ELR (cell line): ENCODE results near the gene GATA3.
"Not testable (repeated sequence)": the region's sequence is repeated elsewhere in the genome, so short reads cannot be mapped to it uniquely, and the experiment has no call there.

Experiments used
- DNase-seq: peaks from one replicate; pipeline ENCODE4 v3.0.0-alpha.2; 2015; ENCODE audit warnings: low read depth

The GATA3 gene

DNA sequence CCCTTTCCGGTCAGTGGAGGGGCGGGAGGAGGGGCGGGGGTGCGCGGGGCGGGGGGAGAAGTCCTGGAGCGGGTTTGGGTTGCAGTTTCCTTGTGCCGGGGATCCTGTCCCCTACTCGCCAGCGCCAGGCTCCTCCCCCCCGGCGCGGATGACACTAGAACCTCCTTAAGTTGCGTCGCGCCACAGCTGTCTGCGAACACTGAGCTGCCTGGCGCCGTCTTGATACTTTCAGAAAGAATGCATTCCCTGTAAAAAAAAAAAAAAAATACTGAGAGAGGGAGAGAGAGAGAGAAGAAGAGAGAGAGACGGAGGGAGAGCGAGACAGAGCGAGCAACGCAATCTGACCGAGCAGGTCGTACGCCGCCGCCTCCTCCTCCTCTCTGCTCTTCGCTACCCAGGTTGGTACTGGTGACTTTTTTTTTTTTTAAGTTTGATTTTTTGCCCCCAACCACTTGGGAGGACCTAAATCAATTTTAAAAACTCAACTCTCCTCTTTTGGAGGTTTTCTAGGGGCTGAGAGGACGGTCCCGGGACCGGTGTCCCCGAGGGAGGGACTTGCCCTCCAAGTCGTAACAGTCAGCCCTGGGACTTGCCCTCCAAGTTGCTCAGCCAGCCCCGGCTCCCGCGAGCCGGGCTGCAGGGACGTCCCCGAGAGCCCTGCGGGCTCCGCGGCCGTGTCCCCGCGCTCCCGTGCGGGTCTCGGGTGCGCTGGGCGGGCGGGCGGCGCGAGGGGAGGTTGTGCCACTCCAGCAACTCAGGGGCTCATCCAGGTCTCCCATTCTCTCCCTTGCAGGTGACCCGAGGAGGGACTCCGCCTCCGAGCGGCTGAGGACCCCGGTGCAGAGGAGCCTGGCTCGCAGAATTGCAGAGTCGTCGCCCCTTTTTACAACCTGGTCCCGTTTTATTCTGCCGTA, at the start of gene GATA3:
Gene GATA3, plus strand, starts transcription at position 195 of the 914 bp plus-strand sequence. CDS start 968 bp downstream, outside the sequence.
- DNase-seq, result peak; percentile 47

DNA sequence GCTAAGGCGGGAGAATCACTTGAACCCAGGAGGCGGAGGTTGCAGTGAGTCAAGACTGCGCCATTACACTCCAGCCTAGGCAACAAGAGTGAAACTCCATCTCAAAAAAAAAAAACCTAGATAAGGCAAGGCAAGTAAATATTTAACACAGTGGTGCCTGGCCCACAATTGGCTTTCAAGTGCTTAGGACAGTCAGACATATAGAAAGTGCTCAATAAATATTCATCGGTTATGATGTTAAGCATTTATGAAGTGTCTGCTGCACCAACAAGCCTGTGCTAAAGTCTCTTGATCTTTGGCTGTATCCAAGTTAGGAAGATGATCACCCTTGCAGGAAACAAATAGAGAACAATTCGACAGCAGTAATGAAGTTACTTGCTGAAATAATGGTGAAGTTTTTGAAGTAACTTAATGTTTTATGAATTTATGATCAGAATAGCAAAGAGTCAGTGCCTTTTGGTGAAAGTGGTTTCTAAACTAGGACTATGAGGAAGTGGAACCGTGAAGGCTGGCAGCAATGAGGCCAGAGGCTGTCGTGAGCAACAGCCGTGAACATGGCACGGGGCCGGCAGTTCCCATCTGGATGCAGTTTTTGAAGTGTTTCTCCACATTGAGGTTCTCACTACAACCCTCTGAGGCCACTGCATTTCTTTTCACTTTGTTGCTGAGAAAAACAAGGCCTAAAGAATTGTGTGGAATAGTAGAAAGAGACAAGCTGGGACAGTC, 48.1 kb upstream of the GATA3 start:
- no peak for DNase-seq

DNA sequence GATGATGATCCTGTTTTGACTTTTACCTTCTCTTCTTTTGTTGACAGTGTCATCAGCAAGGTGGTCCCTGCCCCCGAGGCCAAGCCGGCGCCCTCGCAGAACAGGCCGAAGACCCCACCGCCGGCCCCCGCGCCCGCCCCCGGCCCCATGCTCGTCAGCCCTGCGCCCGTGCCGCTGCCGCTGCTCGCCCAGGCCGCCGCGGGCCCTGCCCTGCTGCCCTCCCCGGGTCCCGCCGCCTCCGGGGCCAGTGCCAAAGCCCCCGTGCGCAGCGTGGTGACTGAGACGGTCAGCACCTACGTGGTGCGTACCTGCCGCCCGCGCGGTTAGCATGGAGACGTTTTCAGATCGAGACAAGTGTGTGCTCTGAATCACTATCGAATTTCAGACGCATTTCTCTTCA, 45.5 kb upstream of the GATA3 start:
- DNase-seq, result no peak

DNA sequence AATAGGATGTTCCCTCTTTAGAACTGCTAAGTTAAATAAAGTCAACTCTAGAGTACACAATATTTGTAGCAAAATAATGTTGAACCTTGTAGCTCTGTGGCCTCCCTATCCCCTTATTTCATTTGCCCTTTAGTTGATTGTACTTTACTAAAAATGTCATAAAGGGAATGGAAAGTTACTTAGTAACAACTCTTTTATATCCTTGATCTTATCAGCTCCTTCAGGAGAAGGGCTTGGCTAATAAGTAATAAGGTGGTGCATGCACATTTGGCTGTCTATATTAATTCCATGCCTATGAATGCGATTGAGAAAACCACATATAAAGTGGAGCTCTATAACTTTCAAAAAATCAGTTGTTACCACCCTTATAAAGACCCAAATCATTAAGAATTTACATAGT, 41.5 kb upstream of the GATA3 start:
- DNase-seq, result no peak

DNA sequence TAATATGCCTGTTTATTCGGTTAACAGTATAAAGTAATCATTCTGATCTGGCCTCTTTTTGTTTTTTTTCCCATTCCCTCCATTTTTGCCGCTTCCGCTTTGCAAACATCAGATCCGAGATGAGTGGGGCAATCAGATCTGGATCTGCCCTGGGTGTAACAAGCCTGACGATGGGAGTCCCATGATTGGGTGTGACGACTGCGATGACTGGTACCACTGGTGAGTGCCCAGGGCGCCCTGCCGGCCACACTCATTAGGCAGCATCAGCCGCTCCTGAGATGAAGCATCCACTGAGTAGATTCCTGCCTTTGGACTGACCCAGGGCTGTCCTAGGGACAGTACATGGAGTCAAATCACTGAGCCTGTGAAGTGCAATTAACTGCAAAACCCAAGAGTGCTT, 40.9 kb upstream of the GATA3 start:
- DNase-seq, result no peak

DNA sequence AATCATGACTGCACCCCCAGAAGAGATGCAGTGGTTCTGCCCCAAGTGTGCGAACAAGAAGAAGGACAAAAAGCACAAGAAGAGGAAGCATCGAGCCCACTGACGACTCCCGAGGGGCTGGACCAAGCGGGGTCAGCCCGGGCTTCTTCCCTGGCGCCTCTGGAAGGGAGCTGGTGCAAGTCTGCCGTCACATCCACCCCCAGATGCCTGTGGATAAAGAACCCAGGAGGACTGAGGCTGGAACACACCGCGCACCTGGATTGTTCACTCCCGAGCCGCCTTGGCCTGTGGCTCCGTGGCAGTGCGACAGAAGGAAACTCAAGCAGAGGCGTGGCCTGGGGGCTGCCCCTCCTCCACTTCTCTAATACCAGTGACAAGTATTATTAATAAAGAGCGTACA, 39.8 kb upstream of the GATA3 start:
- no peak for DNase-seq

DNA sequence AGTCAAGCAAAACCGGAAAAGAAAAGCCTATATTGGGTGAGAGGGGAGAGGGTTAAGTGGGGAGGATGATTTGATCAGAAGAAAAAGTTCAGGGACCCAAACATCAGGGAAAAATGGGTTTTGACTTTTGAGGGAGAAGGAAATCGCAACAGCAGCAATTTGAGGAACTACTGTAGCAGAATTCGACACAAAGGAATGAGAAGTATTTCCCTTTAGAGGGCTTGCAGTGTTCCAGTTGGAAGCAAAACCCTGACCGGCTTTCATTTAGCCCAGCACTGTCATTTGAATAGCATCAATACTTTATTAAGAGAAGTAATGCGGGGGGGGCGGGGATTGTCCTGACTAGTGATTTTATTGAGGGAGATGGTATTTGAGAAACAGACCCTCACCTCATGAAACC, 37.2 kb upstream of the GATA3 start:
- DNase-seq, result no peak

DNA sequence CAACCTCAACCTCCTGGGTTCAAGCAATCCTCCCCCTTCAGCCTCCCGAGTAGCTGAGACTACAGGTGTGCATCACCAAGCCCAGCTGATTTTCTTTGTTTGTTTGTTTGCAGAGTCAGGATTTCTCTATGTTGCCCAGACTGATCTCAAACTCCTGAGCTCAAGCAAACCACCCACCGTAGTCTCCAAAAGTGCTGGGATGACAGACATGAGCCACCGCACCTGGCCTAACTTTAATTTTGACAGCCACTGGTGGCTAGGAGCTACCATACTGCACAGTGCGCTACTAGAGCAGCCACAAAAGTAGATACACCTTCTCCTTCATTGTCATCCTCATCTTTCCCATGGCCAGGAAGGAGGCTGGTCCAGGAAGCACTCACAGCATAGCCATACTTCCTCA, 31.2 kb upstream of the GATA3 start:
- DNase-seq, result no peak

DNA sequence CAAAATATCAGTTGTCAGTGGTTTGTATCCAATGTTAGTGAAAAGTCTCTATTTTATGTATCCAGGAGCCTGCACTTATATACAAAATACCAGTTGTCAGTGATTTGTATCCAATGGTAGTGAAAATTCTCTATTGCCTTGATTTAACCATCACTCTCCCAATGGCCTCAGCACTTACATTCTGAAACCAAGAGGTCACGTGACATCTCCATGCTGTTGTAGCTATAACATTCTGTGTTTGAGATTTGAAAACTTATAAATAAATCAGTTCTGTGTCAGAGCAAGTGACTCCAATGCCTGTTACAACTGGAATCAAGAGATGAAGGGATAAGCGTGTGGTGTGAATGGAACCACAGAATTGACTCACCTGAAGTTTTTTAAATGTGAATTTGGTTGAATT, 30.6 kb upstream of the GATA3 start:
- no peak for DNase-seq

DNA sequence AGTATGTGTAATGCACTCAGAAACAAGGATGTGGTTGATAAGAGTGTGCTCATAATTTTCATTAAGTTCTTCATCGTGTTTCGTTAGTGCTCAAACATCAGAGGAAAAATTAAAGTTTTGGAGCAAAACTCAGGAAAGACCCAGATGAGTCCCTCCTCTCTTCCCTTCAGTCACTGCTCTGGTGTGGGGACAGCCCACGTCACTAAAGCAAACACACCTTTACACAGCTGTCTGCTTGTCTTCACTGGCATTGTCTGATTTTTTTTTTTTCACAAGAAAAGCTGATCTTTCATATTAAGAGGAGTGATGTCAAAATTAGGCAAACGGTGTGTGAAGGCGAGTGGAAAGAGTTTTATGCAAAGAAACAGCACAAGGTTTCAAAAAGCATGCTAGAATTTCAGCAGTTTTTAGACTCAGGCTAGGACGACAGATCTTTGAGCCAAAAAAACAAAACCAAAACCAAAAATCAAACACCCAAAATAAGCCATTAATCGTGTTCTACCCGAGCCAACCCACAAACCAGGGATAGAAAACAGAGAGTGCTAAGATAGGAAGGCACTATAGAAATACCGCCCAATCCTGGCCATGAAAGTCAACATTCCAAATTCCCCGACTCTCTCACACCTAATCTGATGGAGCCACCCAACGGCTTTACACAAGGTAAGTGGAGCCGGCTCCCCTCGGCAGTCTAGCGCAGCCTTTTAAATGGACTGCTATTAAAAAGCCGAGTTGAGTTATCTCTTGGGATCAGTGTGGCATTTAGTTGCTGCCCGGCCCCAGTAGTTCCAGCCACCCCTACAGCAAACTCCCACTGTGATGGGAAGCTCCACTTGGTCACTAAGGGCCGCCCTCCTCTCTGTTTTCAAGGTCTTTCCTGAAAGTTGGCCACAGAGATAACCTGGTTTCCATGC, 27.9 kb upstream of the GATA3 start:
- DNase-seq, result no peak

DNA sequence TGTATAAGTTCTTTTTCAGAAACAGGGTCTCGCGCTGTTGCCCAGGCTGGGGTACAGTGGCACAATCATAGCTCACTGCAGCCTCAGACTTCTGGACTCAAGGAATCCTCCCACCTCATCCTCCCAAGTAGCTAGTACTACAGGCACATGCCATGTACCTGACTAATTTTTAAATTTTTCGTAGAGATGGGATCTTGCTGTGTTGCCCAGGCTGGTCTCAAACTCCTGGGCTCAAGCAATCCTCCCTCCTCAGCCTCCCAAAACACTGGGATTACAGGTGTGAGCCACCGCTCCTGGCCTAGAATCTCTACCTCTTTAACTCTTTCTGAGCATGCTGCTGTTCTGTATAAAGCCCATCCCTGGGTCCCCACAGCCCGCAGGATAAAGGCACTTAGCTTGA, 23.3 kb upstream of the GATA3 start:
- not testable (repeated sequence) for DNase-seq

DNA sequence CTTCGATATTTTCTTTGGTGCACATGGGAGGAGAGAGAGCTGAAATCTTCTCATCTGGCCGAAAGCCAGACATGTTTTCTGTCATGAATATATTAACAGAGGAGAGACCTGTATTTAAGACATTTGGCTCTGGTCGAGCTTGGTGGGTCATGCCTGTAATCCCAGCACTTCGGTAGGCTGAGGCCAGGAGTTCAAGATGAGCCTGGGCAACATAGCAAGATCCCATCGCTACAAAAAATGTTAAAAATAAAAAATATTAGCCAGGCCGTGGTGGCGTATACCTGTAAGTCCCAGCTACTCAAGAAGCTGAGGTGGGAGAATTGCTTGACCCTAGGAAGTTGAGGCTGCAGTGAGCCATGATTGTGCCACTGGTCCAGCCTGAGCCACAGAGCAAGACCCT, 21.9 kb upstream of the GATA3 start:
- DNase-seq, result no peak

DNA sequence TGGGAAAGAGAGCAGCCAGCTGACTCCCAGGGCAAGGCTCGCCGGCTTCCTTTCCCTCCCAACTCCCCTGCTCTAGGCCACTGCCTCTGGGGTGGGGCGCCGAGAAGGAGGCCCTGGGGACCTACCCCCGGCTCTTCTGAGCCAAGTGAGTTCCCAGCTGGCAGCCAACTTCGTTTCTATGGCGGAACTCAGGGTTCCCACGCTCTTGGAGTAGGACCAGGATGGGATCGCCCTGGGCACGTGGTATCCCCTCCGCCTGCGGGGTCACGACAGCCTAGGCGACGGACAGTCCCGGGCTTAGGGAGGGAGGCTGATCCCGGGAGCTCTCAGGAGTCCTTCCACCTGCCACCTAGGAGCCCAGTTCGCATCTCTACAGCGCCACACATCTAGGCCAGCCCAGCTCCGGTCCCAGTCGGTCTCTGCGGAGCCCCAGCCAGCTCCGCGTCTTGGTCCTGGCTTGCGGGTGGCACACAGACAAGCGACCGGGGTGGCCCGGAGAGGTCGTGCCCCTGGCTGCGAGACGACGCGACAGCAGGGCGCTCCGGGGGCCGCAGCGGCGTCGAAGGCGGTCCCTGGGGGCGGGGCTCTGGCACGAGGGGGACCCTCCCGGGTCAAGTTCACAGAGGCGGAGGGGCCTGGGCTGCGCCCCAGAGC, 20.5 kb upstream of the GATA3 start:
- no peak for DNase-seq

DNA sequence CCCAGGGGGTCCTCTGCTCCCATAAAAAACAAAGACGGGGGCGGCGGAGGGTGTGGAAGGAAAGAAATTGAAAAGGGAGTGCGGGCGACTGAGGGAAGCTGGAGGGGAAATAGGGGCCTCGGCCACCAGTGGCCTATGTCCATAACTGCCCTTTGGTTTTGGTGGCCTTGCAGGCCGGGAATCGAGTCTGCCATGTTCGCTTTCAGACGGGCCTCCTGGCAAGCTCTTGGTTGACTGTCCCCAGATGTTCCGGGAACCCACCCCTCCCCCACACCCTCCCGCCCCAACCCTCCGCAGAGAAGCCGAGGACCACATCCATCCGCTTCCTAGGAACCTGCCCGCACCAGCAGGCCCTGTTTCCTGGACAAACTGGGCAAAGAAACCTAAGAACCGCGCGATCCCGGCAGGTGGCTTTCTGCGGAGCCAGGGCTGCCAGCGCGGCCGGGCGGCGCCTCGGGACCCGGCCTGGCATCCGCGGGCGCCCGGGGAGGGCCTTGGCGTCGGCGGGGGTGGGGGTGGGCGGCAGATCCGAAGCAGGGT, 20.0 kb upstream of the GATA3 start:
- DNase-seq, result no peak

DNA sequence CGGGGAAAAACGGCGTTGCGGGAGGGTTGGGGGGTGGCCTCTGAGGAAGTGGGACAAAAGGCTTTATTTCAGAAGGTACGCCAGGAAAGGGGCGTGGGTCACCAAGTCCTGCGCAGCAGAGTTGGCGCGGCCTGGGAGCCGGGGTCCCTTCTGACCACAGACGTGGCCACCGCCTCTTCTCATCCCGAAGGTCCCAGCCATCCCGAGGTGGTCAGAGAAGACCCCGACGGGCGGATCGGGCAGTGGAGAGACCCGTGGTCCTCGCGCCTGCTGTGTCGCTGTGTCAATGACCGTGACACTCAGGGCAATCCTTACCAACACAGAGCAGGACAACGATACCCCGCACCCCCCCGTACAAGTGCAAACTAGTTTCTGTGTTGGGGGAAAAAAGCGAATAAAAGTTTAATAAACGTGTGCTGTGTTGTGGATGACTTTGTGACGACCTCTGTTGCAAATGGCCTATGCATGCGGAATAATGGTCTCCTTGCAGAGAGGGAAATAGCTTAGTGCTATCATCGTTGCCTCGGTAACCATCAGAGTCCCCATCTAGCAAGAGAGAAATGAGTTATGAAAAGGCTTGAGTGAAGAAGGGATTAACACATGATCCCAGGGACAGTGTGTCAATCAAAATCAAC, 19.4 kb upstream of the GATA3 start:
- no peak for DNase-seq

DNA sequence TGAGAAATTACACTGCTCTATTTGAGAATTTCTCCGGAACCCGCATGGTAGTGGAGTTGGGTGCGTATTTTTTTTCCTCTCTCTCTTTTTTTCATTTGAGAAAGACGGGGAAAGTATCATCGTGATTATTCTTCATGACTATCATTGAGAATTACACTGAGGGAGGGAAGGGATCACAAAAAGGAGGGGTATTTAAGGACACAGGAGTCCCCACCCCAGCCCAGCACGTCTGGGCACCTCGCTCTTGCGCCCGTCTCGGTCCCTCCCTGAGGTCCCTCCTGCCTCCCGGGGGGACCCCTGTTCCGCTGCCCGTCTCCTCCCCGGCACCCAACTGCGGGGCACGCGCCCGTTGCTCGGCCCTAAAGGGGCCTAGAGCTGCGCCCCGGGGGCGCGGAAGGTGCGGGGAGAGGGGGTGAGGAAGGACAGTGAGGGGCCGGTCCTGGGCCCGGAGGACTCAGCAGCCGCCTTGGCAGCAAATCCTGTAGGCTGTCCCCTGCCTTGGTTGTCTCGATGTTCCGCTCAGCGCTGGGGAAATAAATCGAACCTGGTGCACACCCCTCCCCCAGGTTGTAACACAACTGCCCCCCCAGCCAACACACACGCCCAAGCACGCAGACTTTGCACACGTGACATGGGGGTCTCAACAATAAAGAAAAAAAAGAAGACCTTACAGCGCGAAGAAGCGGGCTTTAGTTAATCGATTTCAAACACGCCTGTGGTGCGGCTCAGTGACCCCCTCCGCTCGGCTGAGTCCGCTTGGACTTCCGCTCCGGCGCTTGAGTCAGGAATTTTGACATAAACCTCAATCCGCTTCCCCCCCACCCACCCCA, 18.6 kb upstream of the GATA3 start:
- no peak for DNase-seq

DNA sequence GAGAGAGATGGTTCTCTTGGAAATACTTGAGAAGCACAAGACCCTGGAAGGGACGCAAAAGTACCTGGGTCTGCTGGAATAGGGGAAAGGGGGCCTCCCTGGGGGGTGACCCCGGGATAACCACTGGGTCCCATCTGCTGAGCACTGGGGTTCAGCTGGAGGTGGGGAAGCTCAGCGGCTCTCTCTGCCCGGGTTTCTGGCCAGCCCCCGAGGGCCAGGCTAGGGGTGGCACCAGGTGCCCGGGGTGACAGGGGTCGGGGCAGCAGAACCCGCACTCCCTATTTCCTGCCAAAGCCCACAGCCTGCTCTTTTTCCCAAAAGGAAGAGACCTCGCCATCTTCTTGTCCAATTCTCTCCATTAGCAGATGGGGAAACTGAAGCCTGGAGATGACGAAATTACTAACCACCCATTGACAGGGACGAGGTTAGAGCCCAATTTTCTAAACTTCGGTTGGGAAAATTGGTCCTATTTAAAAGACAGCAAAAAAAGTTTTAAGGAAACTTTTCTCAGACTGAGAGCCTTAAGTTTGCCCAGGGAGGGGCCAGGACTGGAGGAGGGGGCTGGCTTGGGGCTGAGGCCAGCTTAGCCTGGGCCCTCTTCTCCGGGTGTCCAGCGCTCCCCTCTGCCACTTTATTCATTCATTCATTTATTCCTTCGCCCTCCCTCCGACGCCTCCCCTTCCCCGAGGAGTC, 17.8 kb upstream of the GATA3 start:
- no peak for DNase-seq

DNA sequence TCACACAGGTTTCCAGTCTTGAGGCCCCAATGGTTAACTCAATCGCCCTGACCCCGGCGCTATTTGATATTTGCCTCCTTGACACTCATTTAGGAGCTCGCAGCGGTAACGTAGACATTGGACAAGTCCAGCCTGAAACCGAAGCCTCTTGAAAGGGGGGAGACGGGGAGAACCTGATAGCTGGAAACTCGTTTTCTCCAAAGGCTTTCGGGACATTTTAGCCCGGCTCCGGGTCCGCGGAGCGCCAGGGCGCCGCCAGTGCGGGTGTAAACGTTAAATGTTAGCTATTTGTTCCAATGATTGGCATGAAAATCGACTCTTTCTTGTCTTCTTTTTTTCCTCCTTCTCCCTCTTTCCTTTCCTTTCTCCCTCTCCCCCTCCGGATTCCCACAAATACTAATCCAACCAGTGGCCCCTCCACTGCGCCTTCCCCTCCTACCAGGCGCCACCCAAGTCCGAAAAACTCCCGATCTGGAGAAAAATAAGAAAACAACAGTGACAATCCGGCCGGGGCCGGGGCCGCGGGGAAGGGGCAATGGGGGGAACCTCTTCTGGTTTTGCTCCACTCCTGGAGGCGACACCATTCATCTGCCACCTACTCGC, 17.2 kb upstream of the GATA3 start:
- DNase-seq, result no peak
